ENCODE measurements around the gene FAM3A.

FAM3A gene

DNA sequence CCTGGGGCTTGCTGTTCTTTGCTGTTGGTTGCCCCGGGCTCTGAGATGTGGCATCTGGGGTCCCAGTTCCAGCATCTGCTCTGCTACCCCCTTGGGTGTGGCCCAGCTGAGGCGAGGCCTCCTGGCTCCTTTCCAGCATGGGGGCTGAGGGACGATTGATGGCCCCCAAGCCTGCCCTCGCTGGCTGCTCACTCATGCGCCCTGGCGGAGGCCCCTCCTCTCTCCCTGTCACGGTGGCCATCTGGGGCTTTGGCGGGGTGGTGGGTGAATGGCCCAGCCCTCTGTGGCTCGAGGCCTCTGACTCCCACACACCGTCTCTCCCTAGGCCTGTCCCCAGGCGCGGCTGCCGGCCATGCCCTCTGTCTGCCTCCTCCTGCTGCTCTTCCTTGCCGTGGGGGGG is 56.2 kb downstream of the FAM3A start:
- no peak for DNase-seq (ENCODE audit: low read depth in 3 of 3)

DNA sequence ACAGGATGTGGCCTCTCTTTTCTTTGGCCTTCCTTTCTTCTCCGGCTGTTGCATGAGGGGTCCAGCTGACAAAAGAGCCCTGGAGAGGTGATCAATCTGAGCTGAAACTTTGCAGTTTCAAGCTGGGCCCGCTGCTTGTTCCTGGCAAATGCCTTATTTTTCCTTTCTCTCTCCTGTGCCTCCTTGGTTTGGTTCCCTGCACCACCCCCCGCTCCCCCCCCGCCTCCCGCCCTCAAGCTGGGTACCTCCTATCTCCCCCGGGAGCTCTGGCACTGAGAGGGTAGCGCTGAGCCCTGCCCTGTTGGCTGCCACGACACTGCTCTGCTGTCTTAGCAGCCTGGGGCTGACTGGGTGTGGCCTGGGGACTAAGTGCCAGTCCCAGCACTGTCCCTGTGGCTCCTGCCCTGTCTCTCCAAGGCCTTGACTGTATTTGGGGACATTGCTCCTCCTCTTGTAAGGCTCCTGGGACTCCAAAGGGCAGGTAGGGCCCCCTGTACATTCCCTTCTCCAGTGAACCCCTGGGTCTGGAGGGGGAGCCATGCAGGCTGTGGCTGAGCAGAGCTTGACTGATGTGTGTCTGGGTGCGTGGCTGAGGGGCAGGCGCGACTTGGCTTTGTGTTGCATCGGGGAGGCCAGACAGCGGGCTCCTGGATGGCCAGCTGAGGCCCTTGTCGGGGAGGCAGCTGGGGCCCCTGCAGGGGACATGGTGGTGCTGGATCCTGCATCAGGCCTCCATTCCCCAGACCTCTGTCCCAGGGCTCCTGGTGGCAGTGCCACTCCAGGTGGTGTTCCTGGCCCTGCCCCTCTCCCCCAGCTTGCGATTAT is 56.9 kb downstream of the FAM3A start:
- DNase-seq (ENCODE audit: low read depth in 3 of 3), result no peak

- peak in 2 of 3 donors; percentile 37 to 42 for DNase-seq (ENCODE audit: low read depth in 3 of 3)
These were observed 57.7 kb downstream of the FAM3A start, which contains the start of gene PLXNA3 for GRCh38 chrX:154458116-154458953. PLXNA3 (plus strand) TSS chrX:154458281; CDS start chrX:154460184, 1,903 bp downstream.

DNA sequence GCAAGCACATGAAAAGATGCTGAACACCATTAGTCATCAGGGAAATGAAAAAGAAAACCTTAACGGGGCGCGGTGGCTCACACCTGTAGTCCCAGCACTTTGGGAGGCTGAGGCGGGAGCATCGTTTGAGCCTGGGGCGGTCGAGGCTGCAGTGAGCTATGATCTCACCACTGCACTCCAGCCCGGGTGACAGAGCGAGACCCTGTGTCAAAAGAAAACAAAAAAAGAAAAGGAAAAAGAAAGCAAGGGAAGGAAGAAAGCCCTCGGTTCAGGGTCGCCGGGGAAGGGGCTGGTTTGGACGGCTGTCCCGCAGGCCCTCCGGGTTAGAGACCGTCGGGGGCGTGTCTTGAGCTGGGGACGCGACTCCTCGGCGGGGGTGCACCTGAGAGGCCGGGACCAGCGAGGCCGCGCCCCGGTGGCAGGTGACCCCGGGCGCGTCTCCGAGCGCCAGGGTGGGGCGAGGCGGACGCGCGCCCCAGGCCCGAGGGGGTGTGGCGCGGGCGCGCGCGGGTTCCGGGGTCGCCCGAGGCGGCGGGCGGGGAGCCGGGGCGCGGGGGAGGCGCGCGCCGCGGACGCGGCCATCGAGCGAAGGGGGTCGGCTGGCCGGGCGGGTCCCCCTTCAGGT is 58.4 kb downstream of the FAM3A start:
- DNase-seq (ENCODE audit: low read depth in 3 of 3), result no peak

All from stimulated activated CD4-positive, alpha-beta T cell treated with anti-CD3 and anti-CD28 coated beads, TNF-alpha, amount 100 ng/mL, for 48 hours (primary cell).